ENCODE data around the gene HBD. TPM values are rescaled to one million over a fixed set of nuclear protein-coding genes. Genes with fewer than 3 reads are reported as not detected.

HBD gene
- total RNA-seq (2021): not detected in 2 replicates
- not detected for Bru-seq, nascent RNA
- BruChase-seq, experiment 1, labeled RNA remaining after a 2-hour chase: not detected
- percentile 3 among the genes with signal in this experiment for BruChase-seq, experiment 2, labeled RNA remaining after a 6-hour chase
- long read RNA-seq: 0 reads

DNA sequence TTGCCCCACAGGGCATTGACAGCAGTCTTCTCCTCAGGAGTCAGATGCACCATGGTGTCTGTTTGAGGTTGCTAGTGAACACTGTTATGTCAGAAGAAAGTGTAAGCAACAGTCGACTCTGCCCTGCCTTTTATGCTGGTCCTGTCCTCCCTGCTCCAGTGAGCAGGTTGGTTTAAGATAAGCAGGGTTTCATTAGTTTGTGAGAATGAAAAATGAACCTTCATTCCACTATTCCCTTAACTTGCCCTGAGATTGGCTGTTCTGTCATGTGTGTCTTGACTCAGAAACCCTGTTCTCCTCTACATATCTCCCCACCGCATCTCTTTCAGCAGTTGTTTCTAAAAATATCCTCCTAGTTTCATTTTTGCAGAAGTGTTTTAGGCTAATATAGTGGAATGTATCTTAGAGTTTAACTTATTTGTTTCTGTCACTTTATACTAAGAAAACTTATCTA, at the start of gene HBD:
Gene HBD (minus strand): TSS at position 103 of the 454 bp plus-strand sequence. CDS start 50 bp downstream, at position 53.
- Histone ChIP-seq H3K9me3 (ENCODE audit: insufficient read depth, low read depth) (no peaks in the 10 kb centered on the region), H3F3A (ENCODE audit: insufficient read depth, low read depth) (no peaks in the 10 kb centered on the region), H3K4me2 (no peak within 1 kb of the TSS), H3K79me2 (ENCODE audit: low read depth) (no peaks in the 10 kb centered on the region), H3K4me1 (replicated peaks; ENCODE audit: insufficient read depth) (no peaks in the 10 kb centered on the region), H3K9me2 (ENCODE audit: insufficient read depth) (no peaks in the 10 kb centered on the region), H3K4me3 (no peak within 1 kb of the TSS), H3K36me3 (ENCODE audit: low read depth) (no peaks in the 10 kb centered on the region), H4K20me1 (ENCODE audit: insufficient read depth) (no peaks in the 10 kb centered on the region), H3K27ac (no peak within 1 kb of the TSS), H3K27me3 (ENCODE audit: insufficient read depth, low read depth) (no peaks in the 10 kb centered on the region), H2AFZ (no peak within 1 kb of the TSS)
- BruUV-seq (replicated peaks): no TSS peak
- no peak for DNase-seq
- ChIA-PET CTCF (no interaction called here), POLR2A (ENCODE audit: unreplicated experiment) (no interaction called here)
- intact Hi-C loops (cut with micrococcal nuclease; ENCODE audit: unreplicated experiment): no loop called here
- TF ChIP-seq, protein P1, sequence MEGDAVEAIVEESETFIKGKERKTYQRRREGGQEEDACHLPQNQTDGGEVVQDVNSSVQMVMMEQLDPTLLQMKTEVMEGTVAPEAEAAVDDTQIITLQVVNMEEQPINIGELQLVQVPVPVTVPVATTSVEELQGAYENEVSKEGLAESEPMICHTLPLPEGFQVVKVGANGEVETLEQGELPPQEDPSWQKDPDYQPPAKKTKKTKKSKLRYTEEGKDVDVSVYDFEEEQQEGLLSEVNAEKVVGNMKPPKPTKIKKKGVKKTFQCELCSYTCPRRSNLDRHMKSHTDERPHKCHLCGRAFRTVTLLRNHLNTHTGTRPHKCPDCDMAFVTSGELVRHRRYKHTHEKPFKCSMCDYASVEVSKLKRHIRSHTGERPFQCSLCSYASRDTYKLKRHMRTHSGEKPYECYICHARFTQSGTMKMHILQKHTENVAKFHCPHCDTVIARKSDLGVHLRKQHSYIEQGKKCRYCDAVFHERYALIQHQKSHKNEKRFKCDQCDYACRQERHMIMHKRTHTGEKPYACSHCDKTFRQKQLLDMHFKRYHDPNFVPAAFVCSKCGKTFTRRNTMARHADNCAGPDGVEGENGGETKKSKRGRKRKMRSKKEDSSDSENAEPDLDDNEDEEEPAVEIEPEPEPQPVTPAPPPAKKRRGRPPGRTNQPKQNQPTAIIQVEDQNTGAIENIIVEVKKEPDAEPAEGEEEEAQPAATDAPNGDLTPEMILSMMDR (conservative IDR thresholded peaks at IDR 0.05): no peak
- TF ChIP-seq EZH2 (IDR thresholded peaks at IDR 0.05; ENCODE audit: low read depth): no peak

- CTCF ChIA-PET: no interaction called here
These were observed 49.6 kb upstream of the HBD start for GRCh38 chr11:5283882-5284281.

GRCh38 chr11:5283086-5283485, 48.8 kb upstream of the HBD start:
- Histone ChIP-seq H2AFZ (no peak overlapping the region), H3F3A (ENCODE audit: insufficient read depth, low read depth) (0 out of 2 replicates have a peak, but pooled peaks cover 3% of the 10 kb centered on the region), H3K4me2 (no peak overlapping the region), H3K9me3 (ENCODE audit: insufficient read depth, low read depth) (no peaks in the 10 kb centered on the region), H4K20me1 (ENCODE audit: insufficient read depth) (no peaks in the 10 kb centered on the region), H3K27ac (no peak overlapping the region), H3K9me2 (ENCODE audit: insufficient read depth) (no peaks in the 10 kb centered on the region), H3K79me2 (ENCODE audit: low read depth) (no peaks in the 10 kb centered on the region), H3K27me3 (ENCODE audit: insufficient read depth, low read depth) (no peaks in the 10 kb centered on the region), H3K4me1 (replicated peaks; ENCODE audit: insufficient read depth) (peaks cover 7% of the 10 kb centered on the region), H3K36me3 (ENCODE audit: low read depth) (no peaks in the 10 kb centered on the region), H3K4me3 (no peak overlapping the region)
- ChIA-PET POLR2A (ENCODE audit: unreplicated experiment) (no interaction called here), CTCF (no interaction called here)
- no TSS peak for BruUV-seq (replicated peaks)
- intact Hi-C loops (cut with micrococcal nuclease; ENCODE audit: unreplicated experiment): no loop called here
- no peak for DNase-seq
- TF ChIP-seq, protein P1 (conservative IDR thresholded peaks at IDR 0.05): no peak
- no peak for TF ChIP-seq EZH2 (IDR thresholded peaks at IDR 0.05; ENCODE audit: low read depth)

More at GRCh38 chr11:5283882-5284281, 49.6 kb upstream of the HBD start:
- no peak for TF ChIP-seq EZH2 (IDR thresholded peaks at IDR 0.05; ENCODE audit: low read depth)
- TF ChIP-seq, protein P1 (conservative IDR thresholded peaks at IDR 0.05): no peak
- POLR2A ChIA-PET (ENCODE audit: unreplicated experiment): no interaction called here
- DNase-seq: no peak
- intact Hi-C loops (cut with micrococcal nuclease; ENCODE audit: unreplicated experiment): no loop called here
- no peaks in the 10 kb centered on the region for H3K9me2 ChIP-seq (ENCODE audit: insufficient read depth)
- no peaks in the 10 kb centered on the region for H3K9me3 ChIP-seq (ENCODE audit: insufficient read depth, low read depth)
- H3K79me2 ChIP-seq (ENCODE audit: low read depth): no peaks in the 10 kb centered on the region
- BruUV-seq (replicated peaks): no TSS peak
- 0 out of 2 replicates have a peak, but pooled peaks cover 3% of the 10 kb centered on the region for H3F3A ChIP-seq (ENCODE audit: insufficient read depth, low read depth)
- H2AFZ ChIP-seq: no peak overlapping the region
- H3K4me2 ChIP-seq: no peak overlapping the region
- H3K36me3 ChIP-seq (ENCODE audit: low read depth): no peaks in the 10 kb centered on the region
- H3K4me3 ChIP-seq: no peak overlapping the region
- H4K20me1 ChIP-seq (ENCODE audit: insufficient read depth): no peaks in the 10 kb centered on the region
- no peak overlapping the region for H3K27ac ChIP-seq
- H3K27me3 ChIP-seq (ENCODE audit: insufficient read depth, low read depth): no peaks in the 10 kb centered on the region
- H3K4me1 ChIP-seq (replicated peaks; ENCODE audit: insufficient read depth): peaks cover 7% of the 10 kb centered on the region

Data from PC-9 (cell line).